Posterior vena cava (tissue), 2 donors: ENCODE measurements around the gene TUBA3E. TPM values are rescaled to one million over a fixed set of nuclear protein-coding genes. Genes with fewer than 3 reads are reported as not detected.
"Not testable (repeated sequence)": the region's sequence is repeated elsewhere in the genome, so short reads cannot be mapped to it uniquely, and the experiment has no call there.

Source experiments
- DNase-seq: peaks from one replicate; pipeline ENCODE4 v3.0.0-alpha.2; 2020; ENCODE audit warnings: low spot score
- intact Hi-C, 2 donors: fragments of 100-400 bp; cut with DNase I; formaldehyde crosslinking; loops; one replicate each; pipeline versions ENCODE4 v1.14.1 to v1.14.2; 2022 to 2023
- total RNA-seq, 2 donors: library from RNA; stranded (reverse); fragmentation: NEBNext Ultra II Directional; extraction: Animal tissue kit (Norgen Biotek cat#: 25700); gene quantifications; one replicate each; pipeline ENCODE4 v1.2.1, GENCODE V29; 2021
- donor health status: DM: yes; HTN: yes; CAD: no.
- donor health status: DM: yes; HTN: yes; CAD: no.

TUBA3E gene
- total RNA-seq, 2 donors from 2014 or later, result not detected

DNA sequence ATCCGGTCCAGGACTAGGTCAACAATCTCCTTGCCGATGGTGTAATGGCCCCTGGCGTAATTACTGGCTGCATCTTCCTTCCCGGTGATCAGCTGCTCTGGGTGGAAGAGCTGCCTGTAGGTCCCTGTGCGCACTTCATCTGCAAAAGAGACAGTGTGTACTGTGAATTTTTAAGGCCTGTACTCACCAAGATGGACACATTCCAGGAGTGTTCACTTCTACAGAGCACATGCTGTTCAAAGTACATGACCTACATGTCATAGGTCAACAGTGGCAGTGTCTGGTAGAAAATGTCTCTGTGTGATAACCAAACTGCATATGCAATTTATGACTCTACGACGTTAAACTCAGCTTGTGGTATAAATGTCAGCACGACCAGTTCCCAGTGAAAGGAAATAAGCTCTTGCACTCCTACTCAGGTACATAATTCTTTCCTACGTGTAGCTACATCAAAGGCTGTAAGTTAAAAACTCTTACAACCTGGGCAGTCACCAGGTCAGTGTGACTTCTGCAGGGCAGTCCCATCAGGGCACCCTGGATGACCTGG is 3.1 kb downstream of the TUBA3E start:
- DNase-seq, intact Hi-C loops: not testable (repeated sequence)

DNA sequence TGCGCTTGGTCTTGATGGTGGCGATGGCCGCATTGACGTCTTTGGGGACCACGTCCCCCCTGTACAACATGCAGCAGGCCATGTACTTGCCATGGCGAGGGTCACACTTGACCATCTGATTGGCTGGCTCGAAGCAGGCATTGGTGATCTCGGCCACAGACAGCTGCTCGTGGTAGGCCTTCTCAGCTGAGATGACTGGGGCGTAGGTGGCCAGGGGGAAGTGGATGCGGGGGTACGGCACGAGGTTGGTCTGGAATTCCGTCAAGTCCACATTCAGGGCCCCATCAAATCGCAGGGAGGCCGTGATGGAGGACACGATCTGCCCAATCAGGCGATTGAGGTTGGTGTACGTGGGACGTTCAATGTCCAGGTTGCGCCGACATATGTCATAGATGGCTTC is 4.4 kb downstream of the TUBA3E start:
- peak; percentile 49 for DNase-seq
- intact Hi-C loops, result not testable (repeated sequence)

DNA sequence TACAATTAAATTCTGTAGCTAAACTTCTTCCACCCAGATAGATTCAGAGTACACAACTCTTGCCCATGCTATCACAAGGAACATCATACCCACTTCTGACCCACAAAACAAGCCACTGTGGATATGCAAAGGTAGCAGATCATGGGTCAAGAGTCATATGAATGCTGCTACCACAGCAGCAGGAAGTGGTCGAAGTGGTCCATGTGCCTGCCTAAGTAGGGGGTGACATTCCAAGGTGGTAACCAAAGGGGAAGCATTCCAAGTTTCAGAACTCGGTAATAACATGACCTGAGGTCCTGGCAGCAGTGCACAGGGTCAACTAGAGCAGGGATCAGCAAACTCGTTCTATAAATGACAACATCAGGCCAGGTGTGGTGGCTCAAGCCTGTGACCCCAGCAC is 5.8 kb downstream of the TUBA3E start:
- intact Hi-C loops, result not testable (repeated sequence)
- peak; percentile 32 for DNase-seq

DNA sequence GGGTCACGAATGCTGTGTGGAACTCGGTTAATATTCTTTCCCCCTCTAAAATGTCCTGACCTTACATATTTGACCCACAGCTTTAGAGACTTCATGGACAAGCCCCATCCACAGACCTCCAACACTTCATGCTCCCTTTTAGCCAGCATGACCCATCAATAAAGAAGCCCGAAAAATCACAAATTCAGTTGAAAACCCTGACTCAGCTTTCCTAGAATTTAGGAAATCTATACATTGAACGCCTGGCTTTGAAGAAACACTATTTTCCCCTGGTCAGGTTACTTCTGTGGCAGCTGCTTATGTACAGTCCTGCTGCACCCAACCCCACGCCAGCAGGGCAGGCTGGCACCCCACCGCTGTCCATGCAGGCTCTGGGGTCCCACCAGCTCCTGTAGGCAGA is 6.9 kb downstream of the TUBA3E start:
- DNase-seq, intact Hi-C loops: not testable (repeated sequence)

DNA sequence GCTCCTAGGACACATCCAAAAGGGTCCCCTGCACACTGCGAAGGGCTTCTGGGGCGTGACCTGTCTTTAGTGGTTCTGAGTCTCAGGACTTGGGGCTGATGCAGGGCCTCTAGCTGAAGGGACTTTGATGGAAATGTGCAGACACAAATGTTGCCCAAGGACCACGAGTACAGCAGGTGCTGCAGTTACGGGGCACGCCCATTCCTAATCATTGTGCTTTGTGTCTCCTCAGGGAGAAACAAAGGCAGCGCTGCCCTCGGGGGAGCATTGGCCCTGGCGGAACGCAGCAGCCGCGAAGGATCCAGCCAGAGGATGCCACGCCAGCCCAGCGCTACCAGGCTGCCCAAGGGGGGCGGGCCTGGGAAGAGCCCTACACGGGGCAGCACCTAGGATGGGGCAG is 8.0 kb downstream of the TUBA3E start:
- intact Hi-C loops, result no loop called here
- peak; percentile 48 for DNase-seq

DNA sequence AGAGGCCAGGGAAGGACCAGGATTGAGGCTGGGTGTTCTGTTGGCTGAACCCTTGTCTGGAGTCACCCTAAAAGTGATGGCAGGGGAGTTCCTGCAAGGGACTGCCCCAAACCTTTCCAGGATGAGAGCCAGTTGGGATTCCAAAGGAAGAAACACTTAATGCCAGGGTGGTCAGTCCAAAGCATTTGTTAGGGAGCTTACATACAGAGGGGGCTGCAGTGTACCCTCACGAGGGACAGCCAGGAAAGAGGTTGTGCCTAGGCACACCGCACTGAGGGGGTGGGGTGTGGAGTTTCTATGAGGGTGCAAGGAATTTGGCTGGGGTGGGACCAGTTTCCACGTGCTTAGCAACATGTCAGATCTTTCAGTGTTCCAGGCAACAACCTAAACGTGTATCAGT is 9.3 kb downstream of the TUBA3E start:
- not testable (repeated sequence) for DNase-seq
- intact Hi-C loops, result loop anchor here in 1 of 2 donors (10.0 kb wide), 1 partner anchor 146 kb away; no protein-coding TSS in a partner anchor

DNA sequence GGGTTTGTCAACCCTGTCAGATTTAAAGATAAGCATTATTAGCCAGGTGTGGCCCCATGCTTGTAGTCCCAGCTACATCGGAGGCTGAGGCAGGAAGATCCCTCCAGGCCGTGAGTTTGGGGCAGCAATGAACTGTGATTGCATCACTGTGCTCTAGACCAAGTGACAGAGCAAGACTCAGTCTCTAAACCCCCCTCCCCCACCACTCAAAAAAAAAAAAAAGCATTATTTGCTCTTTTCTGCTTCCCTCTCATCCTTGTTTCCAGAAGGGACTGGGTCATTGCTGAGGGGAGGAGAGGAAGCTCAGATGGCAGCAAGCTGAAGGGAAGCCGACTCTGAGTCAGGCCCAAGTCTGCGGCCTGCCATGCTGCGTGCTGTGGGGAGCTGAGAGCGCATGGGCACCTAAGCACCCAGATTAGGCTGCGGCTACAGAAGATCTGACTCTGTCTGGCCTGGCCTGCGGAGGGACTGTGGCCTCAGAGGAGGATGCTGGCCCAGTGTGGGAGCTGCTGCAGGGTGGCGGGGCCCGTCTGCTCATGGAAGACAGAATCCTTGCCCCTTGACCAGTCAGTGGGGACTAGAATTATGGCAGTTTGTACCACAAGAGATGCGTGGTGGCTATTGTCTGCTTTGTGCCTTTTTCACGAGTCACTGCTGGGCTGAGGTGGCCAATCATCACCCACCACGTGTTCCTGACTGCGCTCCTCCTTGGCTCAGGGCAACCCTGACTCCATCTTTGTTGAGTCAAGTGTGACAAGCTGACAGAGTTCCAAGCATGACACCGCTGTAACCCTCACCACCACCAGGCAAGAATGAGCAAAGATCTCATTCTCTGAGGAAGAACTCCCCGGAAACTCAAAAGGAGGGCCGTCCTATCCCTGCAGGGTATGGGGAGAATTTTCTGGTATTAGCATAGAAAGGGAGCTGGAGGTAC is 10.1 kb downstream of the TUBA3E start:
- DNase-seq, result peak; percentile 17
- intact Hi-C loops, result loop anchor here in 1 of 2 donors (10.0 kb wide), 1 partner anchor 147 kb away; no protein-coding TSS in a partner anchor

DNA sequence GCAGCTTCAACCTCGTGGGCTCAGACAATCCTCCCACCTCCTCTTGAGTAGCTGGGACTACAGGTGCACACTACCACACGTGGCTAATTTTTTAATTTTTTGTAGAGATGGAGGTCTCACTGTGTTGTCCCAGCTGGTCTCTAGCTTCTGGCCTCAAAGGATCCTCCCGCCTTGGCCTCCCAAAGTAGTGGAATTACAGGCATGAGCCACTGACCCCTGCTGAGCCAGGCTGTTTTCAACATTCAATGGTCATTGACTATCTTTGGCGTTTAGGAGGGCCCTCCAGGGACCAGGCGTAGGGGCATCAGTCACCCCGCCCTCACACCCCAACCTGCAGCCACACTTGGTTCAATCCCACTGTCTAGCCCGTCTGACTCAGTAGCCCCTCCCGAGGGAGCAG is 11.0 kb downstream of the TUBA3E start:
- DNase-seq, result peak; percentile 25
- intact Hi-C loops, result loop anchor here in 1 of 2 donors (10.0 kb wide), 1 partner anchor 148 kb away; no protein-coding TSS in a partner anchor

DNA sequence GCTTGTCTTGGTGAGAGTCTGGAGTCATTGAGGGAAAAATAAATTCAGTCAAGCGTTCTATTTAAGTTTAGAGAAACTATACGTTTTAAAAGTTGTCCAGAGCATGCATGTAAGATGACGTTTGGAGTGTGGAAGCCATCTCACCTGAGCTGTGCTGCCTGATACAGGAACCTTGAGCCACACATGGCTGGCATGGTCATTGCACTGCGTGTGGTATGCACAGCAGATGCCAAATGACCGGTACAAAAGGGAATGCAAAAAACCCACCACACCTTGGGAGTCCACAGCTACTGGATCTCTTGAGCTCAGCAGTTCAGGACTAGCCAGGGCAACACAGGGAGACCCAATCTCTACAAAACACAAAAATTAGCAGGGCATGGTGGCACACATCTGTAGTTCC is 11.8 kb downstream of the TUBA3E start:
- peak; percentile 24 for DNase-seq
- intact Hi-C loops, result loop anchor here in 1 of 2 donors (10.0 kb wide), 1 partner anchor 148 kb away; no protein-coding TSS in a partner anchor

DNA sequence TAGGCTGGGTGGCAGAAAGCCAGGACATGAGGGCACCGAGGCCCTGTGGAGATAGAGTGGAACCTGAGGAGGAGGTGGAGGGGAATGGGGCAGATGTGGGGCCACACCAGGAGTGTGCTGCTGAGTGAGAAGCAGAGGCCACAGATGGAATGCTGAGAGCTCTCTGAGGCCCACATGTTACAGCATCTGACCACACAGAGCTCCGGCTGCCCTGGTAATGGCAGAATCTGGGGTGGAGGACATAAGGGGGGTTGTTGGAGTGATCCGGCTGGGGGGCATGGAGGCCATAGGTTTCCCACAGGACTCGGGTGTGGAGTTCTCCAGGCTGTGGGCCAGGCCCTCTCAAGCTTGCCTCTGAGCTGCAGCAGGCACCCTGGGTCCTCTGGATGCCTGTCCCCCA is 12.3 kb downstream of the TUBA3E start:
- intact Hi-C loops, result loop anchor here in 1 of 2 donors (10.0 kb wide), 1 partner anchor 149 kb away; no protein-coding TSS in a partner anchor
- DNase-seq, result peak; percentile 55

DNA sequence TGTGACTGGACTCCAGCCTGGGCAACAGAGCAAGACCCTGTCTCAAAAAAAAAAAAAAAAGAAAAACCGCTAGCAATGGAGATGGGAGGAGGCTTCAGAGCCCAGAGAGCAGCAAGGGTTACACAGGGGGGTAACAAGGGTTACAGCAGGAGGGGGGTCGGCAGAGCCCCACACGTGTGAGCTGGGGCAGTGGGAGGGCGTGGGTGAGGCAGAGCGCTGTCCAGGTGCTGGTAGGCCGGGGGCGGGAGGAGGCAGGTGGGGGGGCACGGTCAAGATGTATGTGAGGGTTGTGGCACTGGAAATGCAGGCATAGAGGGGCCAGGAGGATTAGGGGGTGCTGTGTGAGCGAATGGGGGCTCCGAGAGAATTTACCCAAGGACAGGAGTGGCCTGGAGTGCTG is 12.8 kb downstream of the TUBA3E start:
- intact Hi-C loops, result loop anchor here in 1 of 2 donors (10.0 kb wide), 1 partner anchor 149 kb away; no protein-coding TSS in a partner anchor
- DNase-seq, result no peak

DNA sequence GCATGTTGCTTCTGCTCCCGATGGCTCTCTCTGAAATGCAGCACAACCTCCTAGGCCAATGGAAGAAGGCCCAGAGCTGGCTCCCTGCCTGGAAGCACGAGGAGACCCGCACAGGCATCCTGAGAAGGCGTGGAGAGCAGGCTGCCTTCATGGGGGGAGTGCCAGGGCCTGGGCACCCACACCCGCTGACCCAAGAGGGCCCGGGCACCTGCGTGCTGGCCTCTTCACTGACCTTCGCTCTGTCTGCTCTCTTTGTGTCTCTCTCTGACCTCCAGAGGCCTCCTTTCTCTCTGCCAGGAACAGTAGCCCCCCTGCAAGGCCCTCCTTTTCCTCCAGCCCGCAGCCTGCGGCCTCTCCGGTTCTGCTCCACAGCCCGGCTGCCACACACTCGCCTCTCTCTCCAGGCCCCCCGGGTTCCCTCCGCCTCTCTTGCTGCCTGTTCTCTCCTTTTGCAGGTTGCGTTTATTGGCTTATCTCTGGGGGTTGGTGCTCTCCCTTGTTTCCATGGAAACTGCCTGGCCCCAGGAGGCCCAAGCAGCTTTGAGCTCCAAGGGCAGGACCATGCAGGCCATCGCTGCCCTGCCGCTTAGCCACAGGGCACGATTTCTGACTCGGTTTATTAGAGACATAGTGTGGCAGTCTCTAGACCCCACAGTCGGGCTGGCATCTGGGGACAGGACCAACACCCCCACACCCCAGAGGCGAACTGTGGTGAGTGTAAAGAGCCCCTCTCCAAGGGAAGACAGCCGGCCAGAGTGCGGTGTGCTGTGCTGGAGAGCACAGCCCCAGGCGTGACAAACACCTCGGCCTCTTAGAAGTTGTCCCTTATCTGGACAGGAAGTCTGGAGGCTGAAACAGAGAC is 14.5 kb downstream of the TUBA3E start:
- intact Hi-C loops, result loop anchor here in 1 of 2 donors (10.0 kb wide), 1 partner anchor 151 kb away; no protein-coding TSS in a partner anchor
- DNase-seq, result no peak

DNA sequence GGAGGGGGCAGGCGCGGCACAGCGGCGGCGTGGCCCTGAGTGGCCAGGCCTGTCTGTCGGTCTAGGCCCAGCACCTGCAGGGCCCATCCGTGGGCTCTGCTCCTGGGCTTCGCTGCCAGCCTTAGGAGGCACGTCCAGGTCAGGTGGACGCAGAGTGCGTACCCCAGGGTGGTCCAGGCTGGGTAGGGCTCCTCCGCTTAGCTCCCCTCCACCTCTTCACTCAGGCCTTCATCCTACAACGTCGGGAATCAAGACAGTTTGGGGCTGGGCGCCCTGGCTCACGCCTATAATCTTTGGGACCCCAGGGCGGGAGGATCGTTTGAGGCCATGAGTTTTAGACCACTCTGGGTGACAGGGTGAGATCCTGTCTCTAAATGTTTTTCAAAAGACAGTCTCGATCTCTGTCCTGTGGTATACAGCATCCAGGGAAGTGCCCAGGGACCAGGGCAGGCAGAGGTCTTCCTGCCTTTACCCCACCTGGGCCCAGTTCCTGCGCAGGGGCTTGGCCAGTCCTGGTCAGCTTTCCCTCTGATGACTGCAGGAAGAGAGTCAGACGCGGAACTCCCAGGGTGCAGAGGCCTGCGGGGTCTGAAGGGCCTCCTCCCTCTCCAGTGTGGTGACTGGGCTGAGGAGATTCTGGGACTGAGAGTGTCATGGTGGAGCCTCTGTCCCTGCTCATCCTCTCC is 15.3 kb downstream of the TUBA3E start:
- intact Hi-C loops, result loop anchor here in 1 of 2 donors (10.0 kb wide), 1 partner anchor 152 kb away; no protein-coding TSS in a partner anchor
- not testable (repeated sequence) for DNase-seq

DNA sequence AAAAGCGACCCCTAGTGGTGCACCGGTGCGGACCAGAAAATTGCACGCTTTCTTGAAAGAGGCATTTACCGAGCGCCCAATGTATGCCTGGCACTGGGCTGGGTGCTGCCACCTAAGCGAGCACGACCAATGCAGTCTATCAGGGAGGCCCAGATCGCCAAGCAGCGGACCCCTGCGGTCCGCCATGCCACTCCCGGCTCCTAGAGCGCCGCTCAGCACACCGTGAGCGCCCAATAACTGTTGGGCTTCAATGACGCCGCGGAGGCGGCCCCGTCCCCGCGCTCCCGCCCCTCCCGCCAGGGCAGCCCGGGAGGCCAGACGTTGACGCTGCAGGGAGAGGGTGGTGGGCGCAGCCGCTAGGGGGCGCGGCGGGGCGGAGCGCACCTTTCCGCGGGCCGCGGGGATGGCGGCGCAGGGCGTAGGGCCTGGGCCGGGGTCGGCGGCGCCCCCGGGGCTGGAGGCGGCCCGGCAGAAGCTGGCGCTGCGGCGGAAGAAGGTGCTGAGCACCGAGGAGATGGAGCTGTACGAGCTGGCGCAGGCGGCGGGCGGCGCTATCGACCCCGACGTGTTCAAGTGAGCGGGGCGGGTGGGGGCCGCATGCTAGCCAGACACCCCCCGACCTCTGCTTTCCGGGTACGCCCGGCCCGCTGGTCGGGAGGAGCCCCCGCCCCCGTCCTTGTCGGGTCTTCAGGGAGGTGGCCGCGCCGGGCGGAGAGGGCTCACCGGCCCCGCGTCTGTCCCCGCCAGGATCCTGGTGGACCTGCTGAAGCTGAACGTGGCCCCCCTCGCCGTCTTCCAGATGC is 16.2 kb downstream of the TUBA3E start, which contains the start of gene MZT2B:
Gene MZT2B (plus strand): TSS at position 383 of the 803 bp plus-strand sequence. CDS start 21 bp downstream, at position 404.
- intact Hi-C loops, result loop anchor here in 1 of 2 donors (10.0 kb wide), 1 partner anchor 153 kb away; no protein-coding TSS in a partner anchor
- peak; percentile 97 for DNase-seq

DNA sequence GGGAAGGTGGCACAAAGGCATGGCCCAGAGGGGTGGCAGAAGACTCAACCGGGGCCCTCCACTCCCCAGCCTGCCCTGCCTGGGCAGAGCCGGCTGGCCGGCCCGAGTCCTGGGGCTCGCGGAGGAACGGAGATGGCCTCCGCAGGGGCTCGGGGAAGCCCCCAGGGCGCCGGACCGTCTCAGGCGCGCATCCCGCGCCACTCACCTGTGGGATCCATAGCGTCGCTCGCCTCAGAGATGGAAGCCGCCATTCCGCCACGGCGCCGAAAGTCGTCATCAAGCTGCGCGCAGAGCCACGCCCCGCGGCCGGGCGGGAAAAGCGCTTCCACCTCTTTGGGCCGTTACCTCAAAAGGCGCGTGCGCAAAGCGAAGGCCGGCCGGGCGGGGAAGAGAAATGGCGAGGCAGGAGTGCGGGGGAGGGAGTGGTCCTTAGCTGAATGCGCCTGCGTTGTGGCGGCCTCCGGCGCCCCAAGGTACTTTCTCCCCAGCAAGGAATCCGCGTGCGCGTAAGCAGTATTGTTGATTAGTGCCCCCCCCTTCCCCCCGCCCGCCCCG is 16.8 kb downstream of the TUBA3E start, which contains the start of gene SMPD4:
Gene SMPD4 (minus strand): TSS at position 278 of the 555 bp plus-strand sequence. CDS start 5,010 bp downstream, outside the sequence.
- intact Hi-C loops, result loop anchor here in 1 of 2 donors (10.0 kb wide), 1 partner anchor 153 kb away; no protein-coding TSS in a partner anchor
- peak; percentile 99 for DNase-seq

DNA sequence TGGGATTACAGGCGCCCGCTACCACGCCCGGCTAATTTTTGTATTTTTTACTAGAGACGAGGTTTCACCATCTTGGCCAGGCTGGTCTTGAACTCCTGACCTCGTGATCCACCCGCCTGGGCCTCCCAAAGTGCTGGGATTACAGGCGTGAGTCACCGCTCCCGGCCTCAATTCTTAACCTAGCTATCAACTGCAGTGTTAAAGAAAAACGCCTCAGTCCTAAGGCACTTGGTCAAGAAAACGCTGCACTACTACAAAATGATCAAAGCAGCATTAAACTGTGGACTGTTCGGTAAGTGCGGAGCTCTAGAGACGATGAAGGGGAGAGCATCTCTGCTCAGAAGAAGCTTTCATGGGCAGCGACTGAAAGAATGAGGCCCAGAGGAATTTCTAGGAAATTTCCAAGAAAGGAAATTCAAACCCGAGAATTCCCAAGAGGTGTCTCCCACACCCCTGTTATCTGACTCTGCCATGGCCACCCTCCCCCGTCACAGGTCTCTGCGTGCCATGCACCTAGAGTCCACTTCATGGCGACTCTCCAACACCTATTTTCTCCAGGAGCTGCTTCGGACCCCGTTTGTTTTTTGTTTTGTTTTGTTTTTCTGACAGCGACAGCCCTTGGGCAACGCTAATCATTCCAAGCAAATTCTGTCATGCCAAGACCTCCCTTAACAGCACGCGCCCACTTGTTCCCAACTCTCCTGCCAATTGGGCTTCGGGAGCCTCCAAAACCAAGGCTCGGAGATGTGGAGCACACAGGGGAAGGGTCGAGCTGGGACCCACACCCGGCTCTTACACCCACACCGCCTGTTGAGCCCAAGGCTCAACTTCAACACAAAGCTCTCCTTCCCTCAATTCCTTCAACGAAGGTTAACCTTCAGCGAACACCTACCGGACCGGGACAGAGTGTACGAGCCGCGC is 17.6 kb downstream of the TUBA3E start:
- intact Hi-C loops, result loop anchor here in 1 of 2 donors (10.0 kb wide), 1 partner anchor 154 kb away; no protein-coding TSS in a partner anchor
- not testable (repeated sequence) for DNase-seq
